ENCODE data around the gene CCDC97. TPM values are rescaled to one million over a fixed set of nuclear protein-coding genes. Genes with fewer than 3 reads are reported as not detected.

The CCDC97 gene
- total RNA-seq, 1 experiment from 2014 or later: 39.4 TPM

GRCh38 chr19:41330946-41331678 lies 21.1 kb downstream of the CCDC97 start:
- Histone ChIP-seq H3K79me1 (ENCODE audit: insufficient read depth, low read depth, low read length, poor library complexity, severe bottlenecking) (no peaks in the 10 kb centered on the region), H3K56ac (ENCODE audit: insufficient read length, low read depth, low read length) (no peak overlapping the region), H3K79me2 (ENCODE audit: insufficient read depth, low read length) (no peaks in the 10 kb centered on the region), H4K8ac (replicated peaks; ENCODE audit: insufficient read length, low read depth, low read length) (no peak overlapping the region), H3K4me2 (ENCODE audit: insufficient read depth, insufficient read length, low read length) (peak overlapping the region; percentile 20), H4K20me1 (ENCODE audit: control insufficient read depth, insufficient read depth, insufficient read length) (peaks cover 3% of the 10 kb centered on the region), H3K4ac (ENCODE audit: low read depth, low read length) (no peak overlapping the region), H3K18ac (ENCODE audit: insufficient read length, low read depth, low read length) (no peak overlapping the region), H2BK5ac (ENCODE audit: insufficient read length, low read length) (no peak overlapping the region), H3K27me3 (ENCODE audit: insufficient read depth, low read length) (no peaks in the 10 kb centered on the region), H3K9ac (ENCODE audit: extremely low read depth, insufficient read length, low read length) (no peak overlapping the region), H3K4me1 (ENCODE audit: insufficient read depth, low read length) (peaks cover 5% of the 10 kb centered on the region; the same call in 1 of the 2 replicates), H2BK120ac (ENCODE audit: low read depth, low read length, poor library complexity, severe bottlenecking) (no peak overlapping the region), H2BK12ac (ENCODE audit: insufficient read length, low read depth, low read length) (no peak overlapping the region), H2BK15ac (ENCODE audit: low read depth, low read length) (no peak overlapping the region), H3K23me2 (ENCODE audit: insufficient read length, low read depth, low read length, poor library complexity, severe bottlenecking) (no peaks in the 10 kb centered on the region), H3K27ac (ENCODE audit: insufficient read length, low read depth, low read length) (no peak overlapping the region), H4K91ac (ENCODE audit: insufficient read length, low read depth, low read length) (no peak overlapping the region), H2BK20ac (ENCODE audit: low read depth, low read length, poor library complexity, severe bottlenecking) (no peak overlapping the region), H4K5ac (ENCODE audit: insufficient read length, low read depth, low read length) (no peak overlapping the region), H3K14ac (ENCODE audit: insufficient read depth, low read length) (no peak overlapping the region), H3T11ph (ENCODE audit: low read length) (no peak overlapping the region), H3K9me3 (ENCODE audit: control insufficient read depth, low read depth, low read length) (no peaks in the 10 kb centered on the region), H2AK5ac (ENCODE audit: insufficient read length, low read length) (no peak overlapping the region), H2AFZ (ENCODE audit: low read length) (no peak overlapping the region), H3K23ac (ENCODE audit: insufficient read length, low read depth, low read length) (no peak overlapping the region)
- H3K9me3 Mint-ChIP-seq: no peaks in the 10 kb centered on the region
- peaks cover 0 to 33% (median 0%) of the 10 kb centered on the region in 3 experiments; a peak in 2 of 7 replicates for H3K36me3 Mint-ChIP-seq (ENCODE audit: insufficient read depth in 1 of 3, low read depth in 3 of 3)
- H3K27ac Mint-ChIP-seq: no peak overlapping the region; a peak in 1 of 7 replicates
- peak overlapping the region in 1 of 2 experiments; percentile 66; a peak in 3 of 5 replicates for H3K4me3 Mint-ChIP-seq
- peaks cover 15 to 35% of the 10 kb centered on the region in 2 experiments for H3K4me1 Mint-ChIP-seq
- DNase-seq: peak; percentile 57
- WGBS (ENCODE audit: extremely low coverage, insufficient read length, low lambda C conversion rate): 100% methylated on average over 2 of the region's 47 CpGs
- TF ChIP-seq CTCF (conservative IDR thresholded peaks at IDR 0.05): no peak
- no peaks in the 10 kb centered on the region for H3K27me3 Mint-ChIP-seq (ENCODE audit: low read depth)

All from H9 (cell line).